Effector CD8-positive, alpha-beta T cell (primary cell): ENCODE results near the gene FAM193A.
"Not testable (repeated sequence)": the region's sequence is repeated elsewhere in the genome, so short reads cannot be mapped to it uniquely, and the experiment has no call there.

ENCODE experiments used
- DNase-seq: peaks from one replicate; lab custom pipeline; 2025; lab: John Stamatoyannopoulos, UW

FAM193A gene

DNA sequence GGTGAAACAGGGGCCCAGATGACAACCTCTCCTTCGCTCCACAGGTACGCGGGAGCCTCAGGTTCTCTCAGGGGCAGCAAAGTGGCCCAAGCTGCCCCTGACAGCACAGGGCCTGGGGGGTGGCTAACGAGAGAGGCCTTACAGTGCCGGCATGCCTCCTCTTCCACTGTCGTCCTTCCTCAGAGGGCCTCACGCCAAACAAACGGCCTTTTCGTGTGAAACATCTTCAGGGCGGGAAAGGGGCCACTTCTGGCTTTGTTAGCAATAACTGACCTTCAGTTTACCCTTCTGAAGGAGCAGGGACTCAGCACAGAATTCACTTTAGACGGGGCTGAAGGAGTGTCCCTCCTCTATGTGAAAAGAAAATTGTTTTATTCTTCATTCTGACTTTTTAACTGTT lies 21.5 kb upstream of the FAM193A start:
- not testable (repeated sequence) for DNase-seq

DNA sequence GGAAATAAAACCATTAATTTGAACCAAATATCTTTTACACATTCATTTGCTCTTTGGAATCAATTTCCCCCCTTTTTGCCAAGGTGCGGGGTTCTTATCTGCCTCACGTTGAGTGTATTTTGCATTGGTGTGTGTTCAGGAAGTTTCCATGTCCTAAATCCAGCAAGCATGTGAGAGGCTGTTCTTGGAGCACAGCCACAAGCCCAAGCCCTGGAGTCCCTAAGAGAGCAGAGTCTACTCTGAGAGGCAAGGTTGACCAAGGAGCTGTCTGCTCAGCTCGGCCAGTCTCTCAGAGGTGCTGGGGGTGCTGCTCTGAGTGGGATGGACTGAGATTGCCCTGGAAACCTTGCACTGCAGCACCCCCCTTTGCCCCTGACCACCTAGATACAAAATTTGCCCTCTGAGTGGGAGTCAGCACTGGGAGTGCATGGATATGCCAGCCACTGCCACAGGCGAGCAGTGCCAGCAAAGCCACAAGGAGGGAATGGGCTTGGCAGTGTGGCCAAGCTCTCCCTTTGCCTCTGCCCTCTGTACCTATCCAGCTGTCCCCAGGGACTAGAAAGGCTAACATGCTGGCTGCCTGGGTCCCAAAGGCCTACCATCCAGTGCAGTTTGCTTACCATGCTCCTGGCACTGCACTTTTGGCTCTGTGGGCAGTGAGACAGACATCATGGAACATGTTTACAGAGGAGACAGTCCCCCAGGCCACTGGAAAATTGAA lies 20.5 kb upstream of the FAM193A start:
- no peak for DNase-seq

GRCh38 chr4:2516635-2517034 lies 19.8 kb upstream of the FAM193A start:
- DNase-seq, result no peak

DNA sequence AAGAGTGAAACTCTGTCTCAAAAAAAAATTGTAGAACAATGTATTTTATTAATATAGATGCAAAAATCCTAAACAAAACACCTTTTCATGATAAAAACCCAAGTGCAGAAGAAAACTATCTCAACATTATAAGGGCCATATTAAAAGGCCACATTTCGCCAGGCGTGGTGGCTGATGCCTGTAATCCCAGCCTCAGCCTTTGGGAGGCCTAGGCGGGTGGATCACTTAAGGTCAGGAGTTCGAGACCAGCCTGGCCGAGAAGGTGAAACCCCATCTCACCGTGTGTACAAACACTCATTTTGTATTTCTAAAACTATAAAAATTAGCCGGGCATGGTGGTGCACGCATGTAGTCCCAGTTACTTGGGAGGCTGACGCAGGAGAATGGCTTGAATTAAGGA lies 9.9 kb upstream of the FAM193A start:
- DNase-seq, result no peak

- DNase-seq, result no peak
Measured at GRCh38 chr4:2534904-2535375, 1.5 kb upstream of the FAM193A start.

- DNase-seq, result peak; percentile 51
Measured at GRCh38 chr4:2535376-2536192, 863 bp upstream of the FAM193A start.

DNA sequence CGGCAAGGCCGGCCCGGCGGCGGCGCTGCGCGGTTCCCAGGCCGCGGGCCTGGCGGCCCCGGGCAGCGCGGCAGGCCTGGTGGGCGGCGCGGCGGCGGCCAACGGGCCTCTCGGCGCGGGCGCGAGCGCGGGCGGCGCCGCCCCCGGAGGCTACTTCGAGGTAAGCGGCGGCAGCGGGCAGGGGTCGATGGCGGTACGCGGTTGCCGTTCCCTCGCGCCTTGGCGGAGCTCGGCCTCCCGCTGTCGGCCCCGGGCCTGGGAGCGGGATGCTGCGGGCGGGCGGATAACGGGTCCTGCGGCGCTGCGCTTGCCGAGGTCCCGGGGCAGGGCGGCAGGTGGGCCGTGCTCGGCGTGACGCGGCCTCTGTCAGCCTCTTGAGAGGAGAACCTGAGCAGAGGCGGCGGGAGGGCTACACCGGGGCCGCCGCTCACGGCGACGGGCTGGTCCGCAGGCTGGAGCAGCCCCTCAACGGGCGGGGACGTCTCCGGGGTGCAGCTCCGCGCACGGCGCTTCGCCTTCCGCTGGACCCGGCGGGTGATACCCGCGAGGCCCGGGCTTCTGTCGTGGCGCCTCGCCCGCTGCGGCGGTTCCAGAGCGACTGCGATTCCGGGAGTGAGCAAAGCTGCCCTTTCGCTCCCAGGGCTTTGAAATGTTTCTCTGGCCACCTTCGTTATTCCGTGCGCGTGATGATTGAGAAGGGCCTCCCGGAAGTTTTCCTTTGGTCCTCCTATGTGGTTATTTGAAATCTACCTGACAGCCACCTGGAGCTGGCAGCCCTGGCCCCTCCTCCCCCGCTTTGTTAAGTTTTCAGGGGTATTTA lies 774 bp downstream of the FAM193A start:
- DNase-seq, result peak; percentile 36

DNA sequence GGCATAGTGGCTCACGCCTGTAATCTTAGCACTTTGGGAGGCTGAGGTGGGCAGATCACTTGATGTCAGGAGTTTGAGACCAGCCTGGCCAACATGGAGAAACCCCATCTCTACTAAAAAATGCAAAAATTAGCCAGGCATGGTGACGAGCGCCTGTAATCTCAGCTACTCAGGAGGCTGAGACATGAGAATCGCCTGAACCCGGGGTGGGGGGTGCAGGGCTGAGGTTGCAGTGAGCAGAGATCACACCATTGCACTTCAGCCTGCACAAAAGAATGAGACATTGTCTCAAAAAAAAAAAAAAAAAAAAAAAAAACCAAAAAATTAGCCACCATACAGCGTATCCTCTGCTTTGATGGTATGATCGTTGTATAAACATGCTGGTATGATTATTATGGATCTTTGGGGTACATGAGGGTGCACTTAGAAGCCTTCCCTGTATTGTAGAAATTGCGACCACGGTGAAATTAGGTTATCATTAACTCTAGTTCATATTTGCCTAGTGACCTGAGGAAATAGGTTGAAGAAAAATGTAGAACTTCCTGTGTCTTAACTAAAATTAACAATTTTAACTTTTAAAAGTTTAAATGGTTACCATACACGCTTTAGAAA lies 7.2 kb downstream of the FAM193A start:
- not testable (repeated sequence) for DNase-seq

GRCh38 chr4:2545321-2546013 lies 9.0 kb downstream of the FAM193A start:
- no peak for DNase-seq

DNA sequence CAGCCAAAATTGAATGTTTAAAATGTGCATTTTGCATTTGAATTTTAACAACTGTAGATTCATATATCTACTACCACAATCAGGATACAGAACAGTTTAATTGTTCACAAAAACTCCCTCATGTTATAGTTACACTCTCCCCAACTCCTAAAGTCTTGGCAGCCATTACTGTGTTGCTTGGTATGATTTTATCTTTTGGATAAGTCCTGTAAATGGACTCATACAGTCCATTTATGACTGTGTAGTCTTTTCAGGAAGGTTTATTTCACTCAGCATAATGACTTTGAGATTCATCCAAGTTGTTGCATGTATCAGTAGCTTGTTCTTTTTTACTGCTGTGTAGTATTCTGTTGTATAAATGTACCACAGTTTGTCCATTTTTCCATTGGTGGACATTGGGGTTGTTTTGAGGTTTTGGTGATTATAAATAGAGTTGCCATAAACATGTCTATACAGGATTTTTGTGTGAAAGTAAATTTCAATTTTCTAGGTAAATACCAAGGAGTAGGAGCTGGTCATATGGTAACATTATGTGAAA lies 9.9 kb downstream of the FAM193A start:
- DNase-seq, result no peak

- not testable (repeated sequence) for DNase-seq
Measured at GRCh38 chr4:2546961-2547691, 10.7 kb downstream of the FAM193A start.

GRCh38 chr4:2551118-2551517 lies 14.7 kb downstream of the FAM193A start:
- DNase-seq, result no peak

DNA sequence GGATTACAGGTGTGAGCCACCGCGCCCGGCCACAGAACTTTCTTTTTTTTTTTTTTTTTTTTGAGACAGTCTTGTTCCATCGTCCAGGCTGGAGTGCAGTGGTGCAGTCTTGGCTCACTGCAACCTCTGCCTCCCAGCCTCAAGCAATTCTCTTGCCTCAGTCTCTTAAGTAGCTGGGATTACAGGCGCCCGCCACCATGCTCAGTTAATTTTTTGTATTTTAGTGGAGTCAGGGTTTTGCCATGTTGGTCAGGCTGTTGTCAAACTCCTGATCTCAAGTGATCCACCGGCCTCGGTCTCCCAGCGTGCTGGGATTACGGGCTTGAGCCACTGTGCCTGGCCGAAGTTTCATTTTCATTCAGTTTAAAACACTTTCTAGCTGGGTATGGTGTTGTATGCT lies 16.4 kb downstream of the FAM193A start:
- no peak for DNase-seq

DNA sequence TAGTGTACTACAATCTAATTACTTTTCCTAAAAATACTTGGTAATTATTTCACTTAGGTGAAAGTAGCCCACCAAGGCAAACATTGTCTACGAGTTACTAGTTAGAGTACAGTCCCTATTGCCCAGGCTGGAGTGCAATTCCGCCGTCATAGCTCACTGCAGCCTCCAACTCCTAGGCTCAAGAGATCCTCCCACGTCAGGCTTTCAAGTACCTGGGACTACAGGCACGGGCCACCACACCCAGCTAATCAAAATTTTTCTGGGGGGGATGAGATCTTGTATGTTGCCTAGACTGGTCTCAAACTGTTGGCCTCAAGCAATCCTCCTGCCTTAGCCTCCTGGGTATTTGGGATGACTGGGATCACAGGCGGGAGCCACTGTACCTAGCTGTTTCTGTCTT lies 21.9 kb downstream of the FAM193A start:
- no peak for DNase-seq

GRCh38 chr4:2560167-2560566 lies 23.7 kb downstream of the FAM193A start:
- DNase-seq, result no peak

DNA sequence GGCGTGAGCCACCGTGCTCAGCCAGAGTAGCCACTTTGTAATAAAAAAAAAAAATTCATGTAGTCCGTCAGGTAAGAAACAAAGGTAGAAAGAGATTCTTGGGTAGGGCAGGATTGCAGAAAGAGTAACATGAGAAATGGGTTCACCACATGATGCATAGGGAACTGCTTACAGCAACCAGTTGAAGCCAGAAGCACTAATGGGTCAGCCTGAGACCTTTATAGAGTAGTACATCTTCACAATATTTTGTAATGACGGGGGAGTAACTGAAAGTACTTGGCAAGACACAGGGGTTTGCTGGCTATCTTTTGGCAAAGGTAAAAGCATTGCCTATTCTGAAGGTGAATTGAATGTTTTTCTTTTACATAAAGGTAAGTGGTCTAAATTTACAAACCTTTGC lies 29.1 kb downstream of the FAM193A start:
- no peak for DNase-seq

- no peak for DNase-seq
Measured at GRCh38 chr4:2570036-2570435, 33.6 kb downstream of the FAM193A start.

- DNase-seq, result peak; percentile 13
Measured at GRCh38 chr4:2570551-2571222, 34.2 kb downstream of the FAM193A start.

DNA sequence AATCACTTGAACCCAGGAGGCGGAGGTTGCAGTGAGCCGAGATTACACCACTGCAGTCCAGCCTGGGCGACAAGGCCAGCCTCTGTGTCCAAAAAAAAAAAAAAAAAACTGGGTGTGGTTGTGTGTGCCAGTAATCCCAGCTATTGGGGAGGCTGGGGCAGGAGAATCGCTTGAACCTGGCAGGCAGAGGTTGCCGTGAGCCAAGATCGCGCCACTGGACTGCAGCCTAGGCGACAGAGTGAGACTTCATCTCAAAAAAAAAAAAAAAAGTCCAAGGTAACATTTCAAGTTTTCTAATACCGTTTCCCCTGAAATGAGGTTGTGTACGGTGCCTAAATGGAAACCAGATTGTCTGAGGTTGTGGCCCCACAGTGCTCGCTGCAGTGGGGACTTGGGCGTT lies 35.6 kb downstream of the FAM193A start:
- DNase-seq, result no peak

- no peak for DNase-seq
Measured at GRCh38 chr4:2572866-2573265, 36.4 kb downstream of the FAM193A start.
